ENCODE data around the gene UBE3B.
"Not testable (repeated sequence)": the region's sequence is repeated elsewhere in the genome, so short reads cannot be mapped to it uniquely, and the experiment has no call there.

Gene UBE3B

DNA sequence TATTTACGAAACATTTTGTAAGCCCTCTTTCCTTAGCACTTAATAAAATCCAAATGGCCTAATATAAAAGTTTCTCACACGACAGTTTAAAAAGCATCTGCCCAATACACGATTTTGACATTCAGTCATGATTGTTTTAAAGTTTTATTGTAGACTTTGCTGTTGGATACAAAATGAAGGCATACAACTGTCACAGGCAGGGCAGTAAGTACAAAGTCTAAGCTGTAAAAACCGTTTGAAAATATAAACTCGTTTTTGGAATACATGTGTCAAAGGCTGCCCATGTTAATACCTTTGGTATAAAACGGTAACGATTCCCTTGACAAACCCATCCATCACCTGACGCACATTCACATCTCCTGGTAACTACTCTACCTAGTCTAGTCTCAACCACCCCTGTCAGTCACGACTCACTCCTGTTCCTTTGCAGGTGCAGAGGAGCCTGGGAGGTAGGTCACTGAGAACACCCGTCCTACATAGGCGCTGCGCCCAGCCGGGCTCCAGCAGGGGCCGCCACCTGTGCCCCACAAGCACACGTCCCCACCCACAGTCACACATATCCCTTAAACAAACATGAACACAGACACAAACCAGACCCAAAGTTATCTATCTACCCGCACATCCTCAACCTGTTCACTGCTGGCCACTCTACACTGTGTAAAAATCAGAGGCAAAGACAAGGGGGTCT, 27.4 kb upstream of the UBE3B start:
- DNase-seq, result no peak

DNA sequence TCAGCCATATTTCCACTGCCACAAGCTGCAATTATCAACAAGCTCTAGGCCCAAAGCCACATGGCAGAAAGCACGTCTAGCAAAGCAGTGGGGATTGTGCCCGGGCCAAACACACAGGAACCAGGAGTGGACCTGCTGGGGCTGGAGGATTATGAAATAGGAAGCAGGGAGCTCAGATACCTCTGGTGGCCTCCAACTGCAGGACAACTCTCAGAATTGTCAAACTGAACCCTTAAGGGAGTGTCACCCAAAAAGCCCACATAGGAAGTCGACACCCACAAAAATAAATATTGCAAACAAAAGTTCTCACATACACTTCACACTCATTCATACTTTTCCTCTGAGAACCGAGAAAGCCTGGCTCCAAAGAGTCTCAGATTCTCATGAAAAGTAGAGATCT, 26.5 kb upstream of the UBE3B start:
- DNase-seq, result no peak

DNA sequence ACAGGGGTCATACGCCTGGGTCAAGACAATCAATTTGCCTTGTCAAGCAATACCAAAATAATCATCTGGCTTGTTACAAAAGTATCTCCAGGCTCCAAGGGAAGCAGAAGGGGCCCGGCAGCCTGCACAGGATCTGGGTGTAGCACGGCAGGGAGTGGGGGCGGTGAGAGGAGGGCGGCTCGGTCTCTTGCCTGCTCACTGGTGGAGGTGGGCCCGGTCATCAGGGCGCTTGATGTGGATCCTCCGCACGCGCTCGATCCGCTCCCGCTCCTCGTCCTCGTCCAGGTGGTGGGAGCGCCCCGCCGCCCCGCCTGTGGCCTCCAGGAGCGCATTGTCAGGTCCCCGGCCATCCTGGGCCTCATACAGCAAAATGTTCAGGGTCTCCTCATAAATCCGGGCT, 26.0 kb upstream of the UBE3B start:
- no peak for DNase-seq

DNA sequence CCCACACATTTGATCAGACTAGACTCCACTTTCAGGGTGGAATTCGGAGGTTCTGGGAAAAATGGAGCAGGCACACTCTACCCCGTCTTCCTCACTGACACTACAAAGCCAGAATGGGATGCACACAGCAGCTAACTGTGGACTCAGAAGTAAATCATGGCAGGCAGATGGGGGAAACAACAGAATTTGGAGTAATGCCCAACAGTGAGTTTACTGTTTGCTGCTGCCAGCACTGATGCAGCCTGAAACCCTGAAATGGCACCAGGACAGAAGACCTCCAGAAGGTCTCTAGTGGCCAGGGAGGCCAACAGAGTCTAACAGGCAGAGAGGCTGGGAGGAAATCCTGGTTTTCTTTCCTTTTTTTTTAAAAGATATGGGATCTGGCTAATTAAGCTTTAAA, 24.9 kb upstream of the UBE3B start:
- DNase-seq, result no peak

DNA sequence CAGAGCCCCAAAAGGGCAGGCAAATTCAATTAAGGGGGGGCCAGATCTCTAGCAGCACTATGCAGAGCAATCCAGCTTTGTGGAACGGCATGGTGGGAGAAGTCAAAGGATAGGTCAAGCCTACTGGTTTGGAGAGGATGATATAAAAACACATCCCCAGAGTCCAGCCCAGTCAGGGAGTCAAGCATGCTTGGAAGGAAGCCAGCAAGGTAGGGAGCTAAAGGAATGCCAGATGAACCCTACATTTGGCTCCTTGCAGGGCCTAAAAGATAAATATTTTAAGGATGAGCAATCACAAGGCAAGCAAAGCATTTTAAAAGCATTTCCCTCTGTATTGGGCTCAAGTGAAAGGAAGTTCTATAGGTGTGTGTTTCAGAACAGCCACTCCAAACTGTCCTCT, 21.7 kb upstream of the UBE3B start:
- DNase-seq, result no peak

- DNase-seq, result no peak
Measured at GRCh38 chr12:109458086-109458485, 19.3 kb upstream of the UBE3B start.

DNA sequence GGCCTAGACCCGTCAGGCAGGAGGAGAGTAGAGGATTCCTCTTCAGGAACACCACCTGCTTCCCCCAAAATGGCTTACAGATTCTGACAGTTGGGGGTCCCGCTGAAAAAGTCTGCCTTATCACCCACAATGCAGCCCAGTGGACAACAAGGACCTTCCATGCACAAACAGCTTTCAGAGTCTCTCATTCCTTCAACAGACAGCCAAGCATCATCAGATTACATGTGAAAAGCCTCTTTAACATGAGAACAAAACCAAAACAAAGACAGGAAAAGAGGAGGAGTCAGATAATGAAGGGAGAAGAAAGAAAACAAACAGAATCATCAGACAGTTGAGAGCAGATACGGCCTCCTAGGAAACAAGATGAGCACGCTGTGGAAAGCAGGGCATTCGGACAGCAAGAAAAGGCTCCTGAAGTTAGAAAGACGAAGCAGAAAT, 18.6 kb upstream of the UBE3B start:
- no peak for DNase-seq

- DNase-seq, result no peak
Measured at GRCh38 chr12:109459247-109459646, 18.2 kb upstream of the UBE3B start.

DNA sequence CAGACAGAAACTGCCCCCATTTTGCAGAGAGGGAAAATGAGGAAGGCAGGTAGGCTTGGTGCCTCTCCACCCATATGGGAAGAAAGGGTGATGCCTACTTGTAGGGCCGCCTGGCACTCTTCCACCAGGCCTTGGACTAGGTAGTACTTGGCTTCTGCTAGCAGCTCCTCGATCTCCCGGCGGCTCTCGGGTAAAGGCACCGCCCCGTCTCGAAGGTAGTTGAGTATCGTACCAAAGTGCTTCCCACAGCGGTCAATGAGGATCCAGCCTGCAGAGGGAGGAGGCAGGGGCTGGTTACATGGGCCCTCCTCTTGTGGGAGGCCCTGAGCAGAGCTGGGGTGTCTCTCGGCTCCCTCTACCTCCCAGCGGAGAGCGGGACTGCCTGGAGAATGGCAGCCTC, 16.9 kb upstream of the UBE3B start:
- no peak for DNase-seq

DNA sequence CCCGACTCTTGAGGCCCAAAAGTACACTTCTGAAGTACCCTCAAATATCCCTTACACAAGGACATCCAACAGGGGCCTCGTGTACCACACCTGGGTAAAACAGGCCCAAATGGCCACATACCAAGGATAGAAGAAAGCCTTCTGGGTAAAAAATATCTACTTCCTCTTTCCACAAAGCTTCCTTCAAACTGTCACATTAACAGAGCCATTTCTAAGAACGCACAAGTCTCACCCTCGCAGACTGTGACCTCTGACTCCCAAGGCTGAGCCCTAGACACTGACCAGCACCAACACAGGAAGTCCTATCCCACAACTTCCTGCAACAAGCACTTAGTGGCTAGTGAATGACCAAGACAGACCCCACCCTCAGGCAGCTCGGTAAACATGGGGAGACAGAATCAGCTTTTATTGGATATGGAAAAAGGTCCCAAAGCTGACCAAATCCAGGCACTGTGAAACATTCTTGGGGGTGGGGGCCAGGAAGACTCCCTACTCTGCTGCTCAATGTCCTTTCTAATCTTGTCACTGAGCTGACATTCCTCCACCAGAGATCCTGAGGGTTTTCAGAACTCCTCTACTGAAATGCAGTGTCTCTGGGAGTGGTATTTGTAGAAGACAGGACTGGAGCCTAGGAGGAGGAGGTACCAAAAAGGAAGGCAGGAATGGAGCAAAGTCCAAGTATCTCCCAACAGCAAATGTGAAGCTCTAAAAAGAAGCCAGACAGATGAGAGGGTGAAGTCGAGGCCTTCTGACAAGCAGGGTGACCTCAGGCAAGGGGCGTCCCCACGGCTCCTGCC, 16.2 kb upstream of the UBE3B start:
- DNase-seq, result peak; percentile 31 to 62

DNA sequence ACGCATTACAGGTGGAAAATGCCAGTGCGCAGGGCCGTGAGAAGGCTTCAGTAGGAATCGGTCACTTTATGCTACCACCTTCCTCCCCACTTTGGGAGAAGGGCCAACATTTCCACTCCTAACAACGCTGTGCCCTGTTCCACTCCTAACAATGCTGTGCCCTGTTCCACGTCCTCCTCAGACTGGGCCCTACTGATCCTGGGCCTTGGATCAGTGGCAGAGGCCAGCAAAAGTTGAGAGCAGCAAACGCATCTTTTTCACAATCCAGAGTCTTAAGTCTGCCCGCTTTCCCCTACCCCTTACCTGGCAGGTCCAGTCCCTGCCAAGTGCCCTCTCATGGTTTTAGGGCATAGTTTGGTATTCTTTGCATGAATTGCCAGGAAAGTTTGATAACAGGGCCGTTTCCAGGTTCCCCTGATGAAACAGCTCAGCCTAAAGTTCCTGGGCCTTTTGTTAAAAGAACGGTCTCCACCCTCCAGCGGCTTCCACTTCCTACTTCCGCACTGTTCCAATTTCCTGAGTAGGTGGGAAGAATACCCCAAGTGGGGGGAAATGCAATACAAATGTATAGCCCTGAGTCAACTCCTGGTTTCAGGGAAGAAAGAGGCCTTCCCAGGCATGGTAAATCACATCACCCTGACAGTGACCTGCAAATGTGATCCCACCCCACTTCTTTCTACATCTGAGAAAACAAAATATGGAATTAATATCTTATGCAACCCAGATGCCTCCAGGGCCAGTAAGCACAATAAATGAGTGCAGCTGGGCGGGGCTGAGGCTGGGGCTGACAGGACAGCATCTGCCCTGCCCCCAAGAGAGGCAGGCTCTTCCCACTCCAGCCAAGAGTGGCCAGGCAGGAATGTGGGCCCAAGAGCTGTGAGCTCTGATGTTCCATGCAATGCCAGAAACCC, 15.3 kb upstream of the UBE3B start:
- peak in 1 of 2 experiments; percentile 82 for DNase-seq

- DNase-seq, result peak; percentile 83 to 97
Measured at GRCh38 chr12:109462868-109463692, 14.4 kb upstream of the UBE3B start.

DNA sequence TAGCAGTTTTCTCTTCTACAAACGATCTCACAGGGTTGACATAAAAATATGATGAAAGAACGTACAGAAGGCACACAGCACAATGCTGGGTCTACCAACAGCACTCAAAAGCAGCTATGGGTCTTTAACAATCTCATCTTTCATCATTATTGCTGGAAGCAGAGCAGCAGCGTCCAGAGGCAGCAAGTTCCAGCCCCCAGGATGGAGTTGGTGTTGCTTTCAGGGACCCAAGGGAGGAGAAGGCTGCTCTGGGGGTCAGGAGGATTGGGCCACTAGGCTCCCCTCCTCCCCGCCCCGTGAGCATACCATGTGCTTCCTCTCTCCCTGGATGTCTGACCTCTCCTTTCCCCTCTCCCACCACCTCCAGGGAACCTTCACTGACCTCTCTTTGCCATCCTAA, 13.7 kb upstream of the UBE3B start:
- DNase-seq, result no peak

DNA sequence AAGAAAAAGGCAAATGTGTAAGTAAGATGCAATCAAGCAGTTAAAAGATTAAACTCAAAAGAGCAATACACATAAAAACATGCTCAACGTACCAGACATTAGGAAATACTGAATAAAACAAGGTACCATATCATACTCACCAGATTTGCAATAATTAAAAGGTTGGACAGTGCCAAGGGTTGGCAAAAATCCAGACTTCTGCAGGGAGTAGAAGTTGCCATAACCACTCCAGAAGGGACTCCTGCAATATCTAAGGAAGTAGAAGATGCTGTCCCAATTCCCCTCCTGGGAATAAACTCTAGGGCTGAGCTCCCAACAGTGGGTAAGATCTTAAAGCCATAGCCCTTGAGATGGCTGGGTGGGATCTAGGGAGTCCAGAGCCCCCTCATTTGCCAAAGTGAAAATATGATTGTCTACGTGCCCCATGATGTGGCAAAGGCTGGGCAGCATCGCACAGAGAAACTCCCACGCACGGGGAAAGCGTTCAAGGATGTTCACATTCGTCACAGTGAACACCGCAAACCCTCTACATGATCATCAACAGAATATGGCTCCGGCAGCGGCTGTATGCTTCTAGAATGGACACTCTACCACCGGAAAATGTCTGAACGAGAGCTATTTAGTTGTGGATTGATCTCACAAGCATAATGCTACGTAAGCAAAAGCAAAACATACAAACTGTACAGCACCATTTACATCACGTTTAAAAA, 12.6 kb upstream of the UBE3B start:
- DNase-seq, result no peak

- DNase-seq, result no peak
Measured at GRCh38 chr12:109466305-109466704, 11.1 kb upstream of the UBE3B start.

DNA sequence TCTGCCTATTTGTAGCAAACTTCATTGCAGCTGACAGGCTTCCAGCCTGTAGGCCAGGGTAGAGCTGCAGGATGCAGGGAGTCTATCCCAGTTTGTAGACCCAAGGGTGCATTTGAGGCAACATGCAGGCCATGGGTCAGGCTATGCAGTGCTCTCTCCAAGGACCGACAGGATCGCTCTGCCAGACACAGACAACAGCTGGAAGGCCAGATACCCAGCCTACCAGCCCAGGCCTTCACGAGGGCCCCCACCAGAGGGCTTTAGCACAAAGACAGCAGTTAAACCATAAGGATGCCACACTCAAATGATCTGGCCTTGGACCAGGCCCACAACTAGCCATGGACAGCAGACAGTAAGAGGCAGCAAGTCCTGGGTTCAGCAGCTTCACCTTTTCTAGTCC, 10.6 kb upstream of the UBE3B start:
- no peak for DNase-seq

GRCh38 chr12:109467978-109468676, 9.3 kb upstream of the UBE3B start:
- DNase-seq, result no peak

- DNase-seq, result no peak
Measured at GRCh38 chr12:109469517-109469916, 7.9 kb upstream of the UBE3B start.

DNA sequence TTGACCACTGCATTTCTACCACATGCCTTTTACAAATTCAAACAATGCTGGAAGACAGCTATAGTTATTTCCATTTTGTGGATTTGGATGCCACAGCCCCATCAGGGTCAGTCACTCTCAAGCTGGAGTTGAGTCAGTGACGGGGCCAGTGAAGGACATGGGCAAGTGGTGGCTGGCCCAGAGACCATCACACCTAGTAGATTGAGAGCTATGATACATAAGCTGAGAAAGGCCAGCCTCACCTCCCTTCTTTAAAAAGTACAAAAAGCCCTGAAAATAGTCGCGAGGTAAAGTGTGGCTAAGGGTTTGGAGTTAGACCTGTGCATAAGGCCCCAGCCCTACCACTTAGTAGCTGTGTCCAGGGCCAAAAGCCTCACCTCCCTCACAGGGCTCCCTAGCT, 4.4 kb upstream of the UBE3B start:
- DNase-seq, result no peak

DNA sequence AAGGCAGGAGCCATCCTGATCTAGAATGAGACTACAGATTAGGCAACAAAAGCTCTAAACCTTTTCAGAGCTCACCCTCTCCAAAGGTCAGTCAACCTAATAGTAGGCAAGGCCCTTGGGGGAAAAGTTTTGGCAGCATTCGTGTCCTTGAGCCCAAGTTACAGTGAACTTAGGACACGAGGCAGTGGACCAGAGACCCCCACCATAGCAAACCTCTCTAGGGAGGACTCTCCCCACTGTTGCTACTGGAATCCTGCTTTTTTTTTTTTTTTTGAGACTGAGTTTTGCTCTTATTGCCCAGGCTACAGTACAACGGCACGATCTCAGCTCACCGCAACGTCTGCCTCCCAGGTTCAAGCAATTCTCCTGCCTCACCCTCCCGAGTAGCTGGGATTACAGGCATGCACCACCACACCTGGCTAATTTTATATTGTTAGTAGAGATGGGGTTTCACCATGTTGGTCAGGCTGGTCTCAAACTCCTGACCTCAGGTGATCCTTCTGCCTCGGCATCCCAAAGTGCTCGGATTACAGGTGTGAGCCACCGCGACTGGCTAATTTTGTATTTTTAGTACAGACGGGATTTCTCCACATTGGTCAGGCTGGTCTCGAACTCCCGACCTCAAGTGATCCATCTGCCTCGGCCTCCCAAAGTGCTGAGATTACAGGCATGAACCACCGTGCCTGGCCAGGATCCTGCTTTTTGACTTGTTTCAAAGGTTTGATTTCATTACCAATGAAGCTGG, 3.7 kb upstream of the UBE3B start:
- DNase-seq, result not testable (repeated sequence)

All from SW 1271 (cell line).